Rectal smooth muscle tissue (tissue), 1 donor: ENCODE data around the gene CDCA5.

Experiments used
- H3K27ac ChIP-seq: one replicate; pipeline ENCODE4 v1.7.0; 2013; ENCODE audit warnings: low read depth, low read length, inconsistent platforms
- H3K27me3 ChIP-seq: one replicate; pipeline ENCODE4 v1.7.0; 2013; ENCODE audit warnings: low read length; ENCODE audit not compliant: control insufficient read depth, insufficient read depth
- H3K36me3 ChIP-seq: one replicate; pipeline ENCODE4 v1.7.0; 2013; ENCODE audit warnings: low read length; ENCODE audit not compliant: control insufficient read depth, insufficient read depth
- H3K4me1 ChIP-seq: one replicate; pipeline ENCODE4 v1.7.0; 2013; ENCODE audit warnings: low read length; ENCODE audit not compliant: control insufficient read depth, insufficient read depth
- H3K4me3 ChIP-seq: one replicate; pipeline ENCODE4 v1.7.0; 2013; ENCODE audit warnings: low read length
- H3K9ac ChIP-seq: one replicate; pipeline ENCODE4 v1.7.0; 2013; ENCODE audit warnings: low read length

The CDCA5 gene

GRCh38 chr11:65083834-65084597, at the start of gene CDCA5, which contains the start of gene ZFPL1:
Gene CDCA5, minus strand, starts transcription at chr11:65084040. Its CDS starts 62 bp downstream, at chr11:65083978.
Gene ZFPL1, plus strand, starts transcription at chr11:65084222. Its CDS starts 477 bp downstream, at chr11:65084699.
- Histone ChIP-seq H3K4me3 (peak within 1 kb of the TSS; percentile 75), H3K9ac (peak within 1 kb of the TSS; percentile 88), H3K4me1 (peaks cover 4% of the 10 kb centered on the region), H3K36me3 (peaks cover 10% of the 10 kb centered on the region), H3K27ac (peak within 1 kb of the TSS; percentile 91), H3K27me3 (no peaks in the 10 kb centered on the region)

GRCh38 chr11:65132988-65133700, 49.3 kb upstream of the CDCA5 start:
- peak overlapping the region; percentile 97 for H3K4me3 ChIP-seq
- H3K9ac ChIP-seq = no peak overlapping the region
- H3K27ac ChIP-seq = no peak overlapping the region
- H3K27me3 ChIP-seq = no peaks in the 10 kb centered on the region
- H3K36me3 ChIP-seq = peaks cover 46% of the 10 kb centered on the region
- H3K4me1 ChIP-seq = peaks cover 7% of the 10 kb centered on the region

- peaks cover 7% of the 10 kb centered on the region for H3K4me1 ChIP-seq
- H3K27me3 ChIP-seq = no peaks in the 10 kb centered on the region
- H3K27ac ChIP-seq = no peak overlapping the region
- no peak overlapping the region for H3K9ac ChIP-seq
- H3K36me3 ChIP-seq = peaks cover 50% of the 10 kb centered on the region
- peak overlapping the region; percentile 97 for H3K4me3 ChIP-seq
Observed at GRCh38 chr11:65132238-65132987, 48.6 kb upstream of the CDCA5 start.

- Histone ChIP-seq H3K27ac (no peak overlapping the region), H3K9ac (no peak overlapping the region), H3K27me3 (no peaks in the 10 kb centered on the region), H3K4me1 (peaks cover 7% of the 10 kb centered on the region), H3K4me3 (peak overlapping the region; percentile 97), H3K36me3 (peaks cover 52% of the 10 kb centered on the region)
Observed at GRCh38 chr11:65131895-65132237, 48.0 kb upstream of the CDCA5 start.

- Histone ChIP-seq H3K27me3 (no peaks in the 10 kb centered on the region), H3K36me3 (peaks cover 56% of the 10 kb centered on the region), H3K9ac (no peak overlapping the region), H3K4me1 (peaks cover 7% of the 10 kb centered on the region), H3K4me3 (no peak overlapping the region), H3K27ac (no peak overlapping the region)
Observed at GRCh38 chr11:65131417-65131776, 47.6 kb upstream of the CDCA5 start.

GRCh38 chr11:65130631-65131416, 47.0 kb upstream of the CDCA5 start:
- H3K36me3 ChIP-seq = peaks cover 58% of the 10 kb centered on the region
- H3K27ac ChIP-seq = no peak overlapping the region
- H3K27me3 ChIP-seq = no peaks in the 10 kb centered on the region
- peaks cover 7% of the 10 kb centered on the region for H3K4me1 ChIP-seq
- no peak overlapping the region for H3K9ac ChIP-seq
- no peak overlapping the region for H3K4me3 ChIP-seq

- Histone ChIP-seq H3K27ac (no peak overlapping the region), H3K36me3 (peaks cover 63% of the 10 kb centered on the region), H3K4me3 (no peak overlapping the region)
Observed at GRCh38 chr11:65129649-65130441, 46.0 kb upstream of the CDCA5 start.

GRCh38 chr11:65128182-65129145, 44.6 kb upstream of the CDCA5 start:
- Histone ChIP-seq H3K4me1 (peaks cover 6% of the 10 kb centered on the region), H3K27me3 (no peaks in the 10 kb centered on the region), H3K36me3 (peaks cover 67% of the 10 kb centered on the region), H3K27ac (no peak overlapping the region), H3K4me3 (no peak overlapping the region), H3K9ac (no peak overlapping the region)

More at GRCh38 chr11:65129649-65130441, 46.0 kb upstream of the CDCA5 start:
- no peak overlapping the region for H3K9ac ChIP-seq
- no peaks in the 10 kb centered on the region for H3K27me3 ChIP-seq
- H3K4me1 ChIP-seq = peaks cover 7% of the 10 kb centered on the region

- Histone ChIP-seq H3K36me3 (peaks cover 62% of the 10 kb centered on the region), H3K27ac (no peak overlapping the region), H3K27me3 (no peaks in the 10 kb centered on the region), H3K4me1 (no peaks in the 10 kb centered on the region), H3K4me3 (no peak overlapping the region), H3K9ac (no peak overlapping the region)
Observed at GRCh38 chr11:65127473-65128181, 43.8 kb upstream of the CDCA5 start.

GRCh38 chr11:65126624-65127274, 42.9 kb upstream of the CDCA5 start:
- H3K4me3 ChIP-seq = no peak overlapping the region
- H3K9ac ChIP-seq = no peak overlapping the region
- H3K4me1 ChIP-seq = no peaks in the 10 kb centered on the region
- H3K36me3 ChIP-seq = peaks cover 54% of the 10 kb centered on the region
- no peaks in the 10 kb centered on the region for H3K27me3 ChIP-seq
- H3K27ac ChIP-seq = no peak overlapping the region
